Measurements from ENCODE around the gene LRRC4C.

LRRC4C gene

DNA sequence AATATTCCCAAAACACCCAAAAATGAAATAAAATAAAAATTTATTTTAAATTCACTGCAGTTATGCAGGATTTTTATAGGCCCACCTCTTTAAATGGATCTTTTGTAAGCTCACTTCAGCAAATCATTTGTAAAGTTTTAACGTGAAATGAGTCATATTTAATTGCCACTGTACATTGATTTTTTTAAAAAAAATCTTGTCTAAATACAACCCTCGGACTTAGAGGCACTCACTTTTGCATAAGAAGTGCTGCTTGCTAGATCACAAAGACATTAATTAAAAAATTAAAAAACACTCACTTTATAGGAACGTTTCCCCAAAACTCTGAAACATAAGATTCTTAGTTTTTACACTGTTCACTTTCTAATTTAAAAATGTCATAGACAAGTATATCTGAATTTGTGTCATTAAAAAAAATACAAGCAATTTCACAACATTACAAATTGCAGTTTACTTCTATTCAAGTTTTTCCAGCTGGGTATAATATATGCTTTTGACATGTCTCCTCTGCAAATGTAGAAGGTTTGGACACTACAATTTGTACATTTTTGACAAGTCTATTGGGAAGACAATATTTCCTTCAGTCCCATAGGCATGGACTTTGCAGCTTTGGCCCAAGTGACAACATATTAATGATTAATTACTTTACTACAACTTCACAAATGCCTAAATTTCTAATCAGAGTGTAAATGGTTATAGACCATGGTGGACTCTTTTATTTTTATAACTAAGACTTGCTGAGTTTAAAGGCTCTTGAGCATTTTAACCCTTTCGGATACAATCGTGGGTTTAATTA lies 1088.4 kb downstream of the LRRC4C start:
- no peak for DNase-seq (ENCODE audit: low read depth)

DNA sequence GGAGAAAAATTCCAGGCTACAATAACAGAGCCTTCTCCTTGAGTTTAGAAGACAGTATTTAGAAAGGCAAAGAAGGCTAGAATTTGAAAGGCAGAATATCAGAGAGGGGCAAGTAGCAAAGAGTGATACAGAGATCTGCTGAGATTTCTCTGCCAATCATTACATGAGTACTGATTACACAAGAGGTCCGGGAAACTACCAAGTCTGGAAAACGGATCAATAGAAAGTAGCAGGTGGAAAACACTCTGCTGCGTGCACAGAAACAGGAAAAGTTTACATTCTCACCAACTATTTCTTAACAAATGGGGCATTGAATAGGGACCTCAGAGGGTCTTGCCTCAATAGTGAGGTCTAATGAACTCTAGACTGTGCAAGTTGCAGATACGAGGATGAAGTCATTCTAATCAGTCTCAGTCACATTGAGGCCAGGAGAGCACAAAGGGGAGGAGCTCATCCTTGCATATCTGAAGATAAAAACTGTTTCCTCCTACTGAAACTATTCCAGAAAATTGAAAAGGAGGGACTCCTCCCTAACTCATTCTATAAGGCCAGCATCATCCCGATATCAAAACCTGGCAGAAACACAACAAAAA lies 1099.2 kb downstream of the LRRC4C start:
- no peak for DNase-seq (ENCODE audit: low read depth)

- DNase-seq (ENCODE audit: low read depth): no peak
Measured at GRCh38 chr11:40354121-40354520, 1105.3 kb downstream of the LRRC4C start.

GRCh38 chr11:40340911-40341310 lies 1118.5 kb downstream of the LRRC4C start:
- DNase-seq (ENCODE audit: low read depth): no peak

GRCh38 chr11:40338739-40339138 lies 1120.7 kb downstream of the LRRC4C start:
- DNase-seq (ENCODE audit: low read depth): no peak

- DNase-seq (ENCODE audit: low read depth): no peak
Measured at GRCh38 chr11:40338062-40338461, 1121.4 kb downstream of the LRRC4C start.

GRCh38 chr11:40337118-40337517 lies 1122.3 kb downstream of the LRRC4C start:
- DNase-seq (ENCODE audit: low read depth): no peak

GRCh38 chr11:40328890-40329614 lies 1130.4 kb downstream of the LRRC4C start:
- no peak for DNase-seq (ENCODE audit: low read depth)

DNA sequence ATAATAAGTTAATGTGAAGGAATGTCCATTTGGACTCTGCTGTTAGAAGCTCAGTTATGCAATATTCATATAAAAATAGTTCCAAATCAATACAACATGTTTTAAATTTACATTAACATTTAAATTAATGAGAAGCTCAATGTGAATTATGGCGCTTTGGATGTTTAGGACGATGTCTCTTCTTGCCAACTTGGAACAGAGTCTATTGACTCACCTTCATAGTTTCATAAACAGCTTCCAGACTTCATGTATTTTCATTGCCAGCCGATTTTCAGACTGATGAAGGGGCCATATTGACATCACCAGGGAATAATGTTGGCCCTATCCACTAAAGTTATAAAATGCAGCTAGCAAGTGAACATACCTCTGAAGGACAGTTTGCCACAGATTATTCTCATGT lies 1136.2 kb downstream of the LRRC4C start:
- DNase-seq (ENCODE audit: low read depth): no peak

GRCh38 chr11:40321537-40321936 lies 1137.9 kb downstream of the LRRC4C start:
- no peak for DNase-seq (ENCODE audit: low read depth)

DNA sequence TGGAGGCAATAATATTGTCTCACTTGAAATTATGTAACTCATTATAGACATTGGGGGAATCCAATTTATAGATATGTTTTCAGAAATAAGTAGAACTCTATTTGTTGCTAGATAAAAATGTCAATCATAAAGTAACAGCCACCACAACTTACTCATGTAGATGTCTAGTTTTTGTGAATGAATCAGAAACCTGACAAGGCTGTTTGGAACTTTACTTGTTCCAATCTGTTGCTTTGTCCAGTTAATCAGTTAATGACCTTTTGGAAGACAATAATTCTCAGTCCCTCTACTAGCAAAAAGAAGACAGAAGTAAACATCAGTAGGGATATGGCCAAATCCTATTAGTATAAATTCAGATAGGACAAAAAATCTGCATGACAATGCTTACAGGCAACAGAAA lies 1143.3 kb downstream of the LRRC4C start:
- DNase-seq (ENCODE audit: low read depth): no peak

DNA sequence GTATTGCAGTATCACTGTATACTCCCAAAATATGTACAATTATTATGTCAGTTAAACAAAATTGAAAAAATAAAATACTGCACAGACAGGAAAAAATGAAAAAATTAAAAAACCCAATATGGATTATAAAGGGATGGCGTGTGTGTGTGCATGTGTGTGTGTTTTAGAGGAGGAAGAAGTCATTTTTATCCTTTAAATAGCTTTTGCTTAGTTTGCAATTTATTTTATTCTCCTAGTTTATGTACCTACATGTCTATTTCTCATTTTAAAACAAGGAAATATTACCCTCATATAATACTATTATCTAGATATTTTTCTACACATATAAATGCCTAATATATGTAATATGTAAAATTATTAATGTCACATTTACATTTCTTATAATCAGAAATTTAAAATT lies 1144.3 kb downstream of the LRRC4C start:
- no peak for DNase-seq (ENCODE audit: low read depth)

DNA sequence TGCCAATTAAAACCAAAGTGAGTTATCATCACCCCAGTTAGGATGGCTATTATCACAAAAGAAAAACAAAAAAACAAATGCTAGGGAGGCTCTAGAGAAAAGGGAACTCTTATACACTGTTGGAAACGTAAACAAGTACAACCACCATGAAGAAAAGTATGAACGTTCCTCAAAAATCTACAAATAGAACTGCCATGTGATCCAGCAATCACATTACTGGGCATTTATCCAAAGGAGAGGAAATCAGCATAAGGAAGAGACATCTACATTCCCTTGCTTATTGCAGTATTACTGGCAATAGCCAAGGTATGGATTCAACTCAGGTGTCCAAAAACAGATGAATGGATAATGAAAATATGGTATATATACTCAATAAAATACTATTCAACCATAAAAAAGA lies 1145.1 kb downstream of the LRRC4C start:
- no peak for DNase-seq (ENCODE audit: low read depth)

DNA sequence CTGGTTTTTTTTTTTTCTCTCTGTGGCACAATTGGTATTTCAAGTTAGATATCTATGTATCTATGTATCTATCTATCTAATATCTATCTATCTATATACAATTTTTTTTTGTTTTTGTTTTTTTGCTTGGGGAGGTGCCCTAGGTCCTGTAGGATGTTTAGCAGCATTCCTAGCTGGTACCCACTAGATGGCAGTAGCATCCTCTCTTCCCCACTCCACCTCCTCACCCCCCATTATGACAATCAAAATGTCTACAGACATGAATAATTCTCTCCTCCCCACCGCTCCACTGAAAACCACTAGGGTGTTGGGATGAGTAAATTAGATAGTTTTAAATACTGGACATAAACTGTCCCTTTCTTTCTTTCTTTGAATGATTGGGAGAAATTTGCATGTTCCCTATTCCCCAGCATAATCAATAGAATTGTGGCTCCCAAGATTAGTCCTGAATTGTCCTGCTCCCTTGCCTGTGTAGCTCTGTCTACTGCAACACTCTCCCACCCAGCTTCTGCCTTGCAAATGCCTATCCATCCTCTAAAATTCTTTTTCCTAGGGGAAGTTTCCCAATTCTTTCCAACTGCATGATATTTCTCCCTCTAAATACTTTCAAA lies 1152.4 kb downstream of the LRRC4C start:
- DNase-seq (ENCODE audit: low read depth): no peak

GRCh38 chr11:40302669-40303068 lies 1156.8 kb downstream of the LRRC4C start:
- no peak for DNase-seq (ENCODE audit: low read depth)

- DNase-seq (ENCODE audit: low read depth): no peak
Measured at GRCh38 chr11:40295466-40295865, 1164.0 kb downstream of the LRRC4C start.

DNA sequence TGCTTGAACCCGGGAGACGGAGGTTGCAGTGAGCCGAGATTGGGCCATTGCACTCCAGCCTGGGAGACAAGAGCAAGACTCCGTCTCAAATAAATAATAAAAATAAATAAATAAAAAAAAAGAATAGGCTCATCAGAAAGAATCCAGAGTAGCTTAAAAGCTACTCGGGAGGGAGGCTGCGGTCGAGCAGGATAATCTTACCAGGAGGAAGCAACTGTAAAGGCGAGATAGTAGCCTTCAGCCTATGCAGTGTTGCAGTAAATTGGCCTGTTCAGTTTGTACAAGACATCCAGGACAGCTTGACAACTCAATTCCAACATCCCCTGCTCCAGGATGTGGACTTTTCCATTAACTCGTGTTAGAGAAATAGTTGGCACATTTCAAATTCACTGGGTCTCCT lies 1164.7 kb downstream of the LRRC4C start:
- no peak for DNase-seq (ENCODE audit: low read depth)

DNA sequence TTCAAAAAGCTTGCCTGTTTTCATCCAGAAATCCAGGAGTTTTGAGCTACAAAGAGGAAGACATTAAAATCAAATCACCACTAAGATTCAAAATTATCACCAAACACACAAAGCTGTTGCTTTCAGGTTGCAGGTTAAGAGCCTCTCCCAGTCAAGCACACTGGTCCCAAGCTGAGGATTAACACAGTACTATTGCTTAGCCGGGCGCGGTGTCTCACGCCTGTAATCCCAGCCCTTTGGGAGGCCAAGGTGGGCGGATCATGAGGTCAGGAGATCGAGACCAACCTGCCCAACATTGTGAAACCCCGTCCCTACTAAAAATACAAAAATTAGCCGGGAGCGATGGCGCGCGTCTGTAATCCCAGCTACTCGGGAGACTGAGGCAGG lies 1165.1 kb downstream of the LRRC4C start:
- DNase-seq (ENCODE audit: low read depth): no peak

GRCh38 chr11:40293655-40294348 lies 1165.7 kb downstream of the LRRC4C start:
- no peak for DNase-seq (ENCODE audit: low read depth)

DNA sequence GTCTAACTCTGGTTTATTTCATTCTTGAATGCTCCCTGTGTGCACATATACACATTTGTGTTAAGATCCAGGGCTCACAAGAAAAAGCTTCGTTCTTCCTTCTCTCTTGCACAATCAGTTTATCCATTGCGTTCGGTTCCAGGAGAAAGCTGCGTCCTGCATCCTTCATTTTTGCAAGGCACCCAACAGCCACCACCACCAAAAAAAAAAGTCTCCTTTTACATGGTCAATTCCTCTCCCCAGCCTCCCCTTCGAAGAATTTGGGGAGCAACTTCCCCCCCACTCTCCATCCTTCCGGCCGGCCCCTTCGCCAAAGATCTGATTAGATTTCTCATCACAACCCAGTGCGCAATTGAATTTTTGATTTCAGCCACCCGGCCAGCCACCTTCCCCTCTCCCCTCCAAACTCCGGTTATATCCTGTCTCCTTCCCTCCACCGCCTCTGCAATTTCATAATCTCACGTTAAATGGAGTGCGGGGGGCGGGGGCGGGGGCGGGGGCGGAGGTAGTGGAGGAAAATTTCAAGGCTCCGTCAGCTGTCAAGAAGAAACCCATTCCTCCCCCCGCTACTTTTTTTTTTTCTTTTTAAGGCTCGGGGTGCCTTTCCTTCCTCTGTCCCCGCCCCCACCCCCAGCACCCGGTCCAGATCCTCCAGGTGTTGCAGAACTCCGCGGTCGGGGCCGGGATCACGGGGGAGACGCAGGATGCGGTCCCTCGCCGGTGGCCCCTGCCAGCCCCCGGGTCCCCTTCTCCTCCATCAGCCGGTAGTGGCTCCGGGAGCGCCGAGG lies 1166.5 kb downstream of the LRRC4C start:
- DNase-seq (ENCODE audit: low read depth): no peak

GRCh38 chr11:40291741-40292140 lies 1167.7 kb downstream of the LRRC4C start:
- no peak for DNase-seq (ENCODE audit: low read depth)
